HG02885 (cell line): Measurements from ENCODE around the gene CYTH2.

Experiments
- ATAC-seq: cut with Tn5 transposase; IDR thresholded peaks from one replicate; pipeline ENCODE4 v1.9.1; 2021; ENCODE audit warnings: mild to moderate bottlenecking; ENCODE audit not compliant: unreplicated experiment, poor library complexity

The CYTH2 gene

GRCh38 chr19:48469289-48469881, at the start of gene CYTH2:
CYTH2 (plus strand) TSS chr19:48469369; CDS start chr19:48469508, 139 bp downstream.
- ATAC-seq = peak; percentile 18

GRCh38 chr19:48421548-48421947, 47.6 kb upstream of the CYTH2 start:
- no peak for ATAC-seq

GRCh38 chr19:48424694-48425219, 44.4 kb upstream of the CYTH2 start:
- no peak for ATAC-seq

GRCh38 chr19:48428670-48429069, 40.5 kb upstream of the CYTH2 start:
- ATAC-seq = no peak

GRCh38 chr19:48433337-48433736, 35.8 kb upstream of the CYTH2 start:
- ATAC-seq = no peak

- no peak for ATAC-seq
Observed at GRCh38 chr19:48436586-48436985, 32.6 kb upstream of the CYTH2 start.

GRCh38 chr19:48441360-48442050, 27.7 kb upstream of the CYTH2 start:
- ATAC-seq = no peak

- no peak for ATAC-seq
Observed at GRCh38 chr19:48442116-48443035, 26.8 kb upstream of the CYTH2 start.

- no peak for ATAC-seq
Observed at GRCh38 chr19:48443256-48443655, 25.9 kb upstream of the CYTH2 start.

- ATAC-seq = no peak
Observed at GRCh38 chr19:48443731-48444128, 25.4 kb upstream of the CYTH2 start.

- no peak for ATAC-seq
Observed at GRCh38 chr19:48444129-48444935, 24.8 kb upstream of the CYTH2 start.

GRCh38 chr19:48444936-48445200, 24.3 kb upstream of the CYTH2 start:
- no peak for ATAC-seq

- ATAC-seq = peak; percentile 15
Observed at GRCh38 chr19:48445256-48445605, 23.9 kb upstream of the CYTH2 start.

- ATAC-seq = peak; percentile 88
Observed at GRCh38 chr19:48445606-48446481, 23.3 kb upstream of the CYTH2 start, which contains the start of gene GRWD1. GRWD1 (plus strand) TSS chr19:48445983; CDS start chr19:48446006, 23 bp downstream.

GRCh38 chr19:48446579-48446978, 22.6 kb upstream of the CYTH2 start:
- ATAC-seq = no peak

GRCh38 chr19:48448563-48448962, 20.6 kb upstream of the CYTH2 start:
- no peak for ATAC-seq

- ATAC-seq = no peak
Observed at GRCh38 chr19:48450441-48450840, 18.7 kb upstream of the CYTH2 start.

GRCh38 chr19:48450863-48451262, 18.3 kb upstream of the CYTH2 start:
- no peak for ATAC-seq

- no peak for ATAC-seq
Observed at GRCh38 chr19:48451624-48452023, 17.5 kb upstream of the CYTH2 start.
